Endothelial cell (in vitro differentiated cells): Measurements from ENCODE around the gene ADARB2. TPM values are rescaled to one million over a fixed set of nuclear protein-coding genes. Genes with fewer than 3 reads are reported as not detected.

Experiments used
- DNase-seq: peaks from one replicate; pipeline ENCODE4 v3.0.0; 2021; ENCODE audit warnings: low spot score
- H3K27ac Mint-ChIP-seq: one replicate; pipeline ENCODE4 v1.8.0; 2021; ENCODE audit warnings: mixed read lengths, inconsistent platforms; ENCODE audit not compliant: unreplicated experiment
- H3K27me3 Mint-ChIP-seq: one replicate; pipeline ENCODE4 v1.8.0; 2021; ENCODE audit warnings: mild to moderate bottlenecking, moderate library complexity, mixed read lengths, inconsistent platforms; ENCODE audit not compliant: unreplicated experiment
- H3K36me3 Mint-ChIP-seq: one replicate; pipeline ENCODE4 v1.8.0; 2021; ENCODE audit warnings: mild to moderate bottlenecking, low read depth, mixed read lengths, inconsistent platforms; ENCODE audit not compliant: unreplicated experiment
- H3K4me1 Mint-ChIP-seq: one replicate; pipeline ENCODE4 v1.8.0; 2021; ENCODE audit warnings: mild to moderate bottlenecking, mixed read lengths, inconsistent platforms; ENCODE audit not compliant: unreplicated experiment
- H3K4me3 Mint-ChIP-seq: one replicate; pipeline ENCODE4 v1.8.0; 2021; ENCODE audit warnings: mild to moderate bottlenecking, mixed read lengths, inconsistent platforms; ENCODE audit not compliant: unreplicated experiment
- H3K9me3 Mint-ChIP-seq: one replicate; pipeline ENCODE4 v1.8.0; 2021; ENCODE audit warnings: mixed read lengths, inconsistent platforms; ENCODE audit not compliant: unreplicated experiment
- total RNA-seq: library from RNA; stranded (reverse); fragmentation: NEBNext Ultra II Directional; extraction: Animal tissue kit (Norgen Biotek cat#: 25700); gene quantifications from one replicate; pipeline ENCODE4 v1.2.1, GENCODE V29; 2021; ENCODE audit not compliant: unreplicated experiment
- TF ChIP-seq, protein P1 (sequence below): fragments of 200-600 bp; sonication (generic); IDR thresholded peaks from one replicate; pipeline ENCODE4 v1.5.0; 2021; ENCODE audit warnings: antibody characterized with exemption; ENCODE audit not compliant: unreplicated experiment

Gene ADARB2
- total RNA-seq, 1 donor from 2014 or later = 54.9 TPM

DNA sequence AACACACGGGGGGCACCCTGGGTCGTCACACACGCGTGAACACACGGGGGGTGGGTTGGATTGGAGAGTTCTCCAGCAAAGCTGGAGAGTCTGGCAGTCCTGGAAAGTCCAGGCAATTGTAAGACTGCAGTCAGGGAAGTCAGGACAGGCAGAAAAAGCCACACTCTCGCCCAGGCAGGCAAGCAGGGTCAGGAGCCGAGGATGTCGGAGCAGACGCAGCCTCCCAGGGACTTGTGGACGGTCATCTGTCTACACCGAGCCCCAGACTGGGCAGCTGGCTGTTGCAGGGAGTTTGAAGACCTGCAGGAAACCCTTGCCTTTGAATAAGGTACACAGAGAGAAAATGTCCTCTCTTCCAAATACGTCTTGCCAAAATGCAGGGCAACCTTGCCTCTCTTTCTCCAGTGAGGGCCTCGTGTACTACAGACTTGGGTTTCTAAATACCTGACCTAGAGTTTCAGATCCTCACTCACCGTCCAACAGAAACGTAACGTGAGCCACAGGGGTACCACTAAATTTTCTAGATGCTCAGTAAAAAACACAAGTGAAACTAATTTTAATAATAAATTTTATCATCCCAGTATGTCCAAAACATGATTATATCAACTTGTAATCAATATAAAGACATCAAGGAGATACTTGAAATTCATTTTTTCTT lies 176.7 kb downstream of the ADARB2 start:
- Mint-ChIP-seq H3K27me3 (peaks cover 2% of the 10 kb centered on the region), H3K36me3 (no peaks in the 10 kb centered on the region), H3K9me3 (no peaks in the 10 kb centered on the region), H3K4me1 (no peaks in the 10 kb centered on the region), H3K27ac (no peak overlapping the region), H3K4me3 (no peak overlapping the region)
- TF ChIP-seq, protein P1, sequence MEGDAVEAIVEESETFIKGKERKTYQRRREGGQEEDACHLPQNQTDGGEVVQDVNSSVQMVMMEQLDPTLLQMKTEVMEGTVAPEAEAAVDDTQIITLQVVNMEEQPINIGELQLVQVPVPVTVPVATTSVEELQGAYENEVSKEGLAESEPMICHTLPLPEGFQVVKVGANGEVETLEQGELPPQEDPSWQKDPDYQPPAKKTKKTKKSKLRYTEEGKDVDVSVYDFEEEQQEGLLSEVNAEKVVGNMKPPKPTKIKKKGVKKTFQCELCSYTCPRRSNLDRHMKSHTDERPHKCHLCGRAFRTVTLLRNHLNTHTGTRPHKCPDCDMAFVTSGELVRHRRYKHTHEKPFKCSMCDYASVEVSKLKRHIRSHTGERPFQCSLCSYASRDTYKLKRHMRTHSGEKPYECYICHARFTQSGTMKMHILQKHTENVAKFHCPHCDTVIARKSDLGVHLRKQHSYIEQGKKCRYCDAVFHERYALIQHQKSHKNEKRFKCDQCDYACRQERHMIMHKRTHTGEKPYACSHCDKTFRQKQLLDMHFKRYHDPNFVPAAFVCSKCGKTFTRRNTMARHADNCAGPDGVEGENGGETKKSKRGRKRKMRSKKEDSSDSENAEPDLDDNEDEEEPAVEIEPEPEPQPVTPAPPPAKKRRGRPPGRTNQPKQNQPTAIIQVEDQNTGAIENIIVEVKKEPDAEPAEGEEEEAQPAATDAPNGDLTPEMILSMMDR = no peak
- no peak for DNase-seq

DNA sequence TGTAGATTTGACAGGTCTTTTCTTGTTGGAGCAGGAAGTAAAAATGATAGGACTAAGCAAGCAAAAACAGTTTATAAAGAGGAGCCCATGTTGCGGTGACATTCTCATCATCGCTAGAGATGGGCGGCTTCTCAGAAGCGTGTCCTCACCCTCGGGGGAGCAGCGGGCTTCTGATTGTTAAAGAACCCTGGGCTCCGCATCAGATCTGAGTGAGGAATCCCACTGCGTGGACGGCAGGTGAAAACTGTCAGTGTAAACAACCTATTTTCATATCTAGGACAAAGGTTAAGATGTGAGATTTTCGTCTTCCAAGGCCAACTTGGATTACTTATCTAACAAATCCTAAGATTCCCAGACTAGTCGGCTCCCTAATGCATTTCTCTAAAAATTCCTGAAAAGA lies 177.6 kb downstream of the ADARB2 start:
- Mint-ChIP-seq H3K4me1 (no peaks in the 10 kb centered on the region), H3K4me3 (no peak overlapping the region), H3K27me3 (peaks cover 2% of the 10 kb centered on the region), H3K36me3 (no peaks in the 10 kb centered on the region), H3K27ac (no peak overlapping the region), H3K9me3 (no peaks in the 10 kb centered on the region)
- TF ChIP-seq, protein P1 = no peak
- no peak for DNase-seq

DNA sequence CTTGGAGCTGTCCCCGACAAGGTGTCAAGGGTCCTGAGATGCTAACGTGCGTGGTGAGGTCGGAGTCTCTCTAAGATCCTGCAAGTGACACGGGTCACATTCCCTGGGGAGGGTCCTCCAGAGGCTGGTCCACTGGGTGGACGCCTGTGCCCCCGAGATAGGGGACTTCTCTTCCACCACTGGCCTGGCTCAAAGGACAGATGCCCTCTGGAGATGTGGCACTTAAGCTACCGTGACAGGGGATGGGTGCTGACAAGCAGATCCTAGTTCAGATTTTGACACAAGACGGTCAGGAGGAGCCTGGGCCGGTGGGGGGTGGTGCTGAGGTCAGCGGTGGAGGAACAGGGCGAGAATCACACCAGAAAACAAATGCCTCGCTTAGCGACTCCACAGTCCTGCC lies 178.0 kb downstream of the ADARB2 start:
- Mint-ChIP-seq H3K9me3 (no peaks in the 10 kb centered on the region), H3K36me3 (no peaks in the 10 kb centered on the region), H3K4me1 (no peaks in the 10 kb centered on the region), H3K27me3 (peaks cover 2% of the 10 kb centered on the region), H3K27ac (no peak overlapping the region), H3K4me3 (no peak overlapping the region)
- DNase-seq = no peak
- TF ChIP-seq, protein P1 = no peak

DNA sequence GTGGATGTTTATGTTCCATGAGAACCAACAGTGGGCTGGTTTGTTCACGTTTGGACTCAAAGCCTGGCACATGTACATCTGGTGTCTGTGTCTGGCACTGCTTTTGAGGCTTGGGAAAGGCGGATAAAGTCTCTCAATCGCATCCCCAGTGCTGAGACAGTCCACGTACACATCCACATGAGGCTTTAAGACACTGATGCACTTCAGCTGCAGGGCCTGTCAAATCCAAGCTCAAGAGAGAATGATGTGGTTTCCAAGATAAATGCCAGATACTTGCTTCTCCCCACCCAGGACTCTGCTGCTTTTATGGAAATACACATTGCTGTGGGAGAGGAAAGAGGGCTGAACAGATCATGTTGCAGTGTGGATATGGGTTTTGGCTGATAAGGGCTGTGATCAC lies 178.4 kb downstream of the ADARB2 start:
- Mint-ChIP-seq H3K9me3 (no peaks in the 10 kb centered on the region), H3K27ac (no peak overlapping the region), H3K4me3 (no peak overlapping the region), H3K36me3 (no peaks in the 10 kb centered on the region), H3K27me3 (peaks cover 2% of the 10 kb centered on the region), H3K4me1 (no peaks in the 10 kb centered on the region)
- no peak for DNase-seq
- TF ChIP-seq, protein P1 = no peak

DNA sequence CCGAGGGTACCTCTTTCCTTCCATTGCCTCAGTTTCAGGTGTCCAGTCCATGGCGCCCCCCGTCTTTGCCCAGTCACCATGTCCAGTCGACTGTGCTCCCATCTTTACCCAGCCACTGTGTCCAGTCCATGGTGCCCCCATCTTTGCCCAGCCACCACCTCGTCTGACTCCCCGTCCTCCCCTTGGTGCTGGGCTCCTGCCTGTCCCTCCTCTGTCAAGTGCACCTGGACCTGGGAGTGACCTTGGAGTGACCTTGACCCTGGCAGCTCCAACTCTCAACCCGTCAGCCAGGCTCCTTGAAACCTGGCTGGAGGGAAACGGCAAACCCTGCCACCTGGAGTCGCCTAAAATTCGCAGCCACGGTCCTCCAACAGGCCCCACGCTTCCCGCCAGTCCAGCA lies 180.2 kb downstream of the ADARB2 start:
- Mint-ChIP-seq H3K4me1 (no peaks in the 10 kb centered on the region), H3K9me3 (no peaks in the 10 kb centered on the region), H3K27me3 (peaks cover 2% of the 10 kb centered on the region), H3K27ac (no peak overlapping the region), H3K36me3 (no peaks in the 10 kb centered on the region), H3K4me3 (no peak overlapping the region)
- no peak for DNase-seq
- TF ChIP-seq, protein P1 = no peak
